ENCODE results near the gene PCID2.

PCID2 gene

GRCh38 chr13:113209759-113210421 lies 1.4 kb upstream of the PCID2 start:
- peak; percentile 75 for DNase-seq (ENCODE audit: low spot score)
- TF ChIP-seq, protein P1, sequence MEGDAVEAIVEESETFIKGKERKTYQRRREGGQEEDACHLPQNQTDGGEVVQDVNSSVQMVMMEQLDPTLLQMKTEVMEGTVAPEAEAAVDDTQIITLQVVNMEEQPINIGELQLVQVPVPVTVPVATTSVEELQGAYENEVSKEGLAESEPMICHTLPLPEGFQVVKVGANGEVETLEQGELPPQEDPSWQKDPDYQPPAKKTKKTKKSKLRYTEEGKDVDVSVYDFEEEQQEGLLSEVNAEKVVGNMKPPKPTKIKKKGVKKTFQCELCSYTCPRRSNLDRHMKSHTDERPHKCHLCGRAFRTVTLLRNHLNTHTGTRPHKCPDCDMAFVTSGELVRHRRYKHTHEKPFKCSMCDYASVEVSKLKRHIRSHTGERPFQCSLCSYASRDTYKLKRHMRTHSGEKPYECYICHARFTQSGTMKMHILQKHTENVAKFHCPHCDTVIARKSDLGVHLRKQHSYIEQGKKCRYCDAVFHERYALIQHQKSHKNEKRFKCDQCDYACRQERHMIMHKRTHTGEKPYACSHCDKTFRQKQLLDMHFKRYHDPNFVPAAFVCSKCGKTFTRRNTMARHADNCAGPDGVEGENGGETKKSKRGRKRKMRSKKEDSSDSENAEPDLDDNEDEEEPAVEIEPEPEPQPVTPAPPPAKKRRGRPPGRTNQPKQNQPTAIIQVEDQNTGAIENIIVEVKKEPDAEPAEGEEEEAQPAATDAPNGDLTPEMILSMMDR (IDR thresholded peaks at IDR 0.05; ENCODE audit: extremely low read depth, insufficient read depth, missing control alignments): peak; percentile 21
- in situ Hi-C loops (cut with MboI; ENCODE audit: low pct_unique_long_range_greater_than_20kb, low sequenced_read_pairs, unreplicated experiment): no loop called here

- TF ChIP-seq, protein P1 (IDR thresholded peaks at IDR 0.05; ENCODE audit: extremely low read depth, insufficient read depth, missing control alignments): no peak
- DNase-seq (ENCODE audit: low spot score): peak; percentile 89
- in situ Hi-C loops (cut with MboI; ENCODE audit: low pct_unique_long_range_greater_than_20kb, low sequenced_read_pairs, unreplicated experiment): no loop called here
Observed at GRCh38 chr13:113209336-113209758, 878 bp upstream of the PCID2 start, which contains the start of gene CUL4A. CUL4A (plus strand) TSS chr13:113209613; CDS start chr13:113209628, 15 bp downstream.

DNA sequence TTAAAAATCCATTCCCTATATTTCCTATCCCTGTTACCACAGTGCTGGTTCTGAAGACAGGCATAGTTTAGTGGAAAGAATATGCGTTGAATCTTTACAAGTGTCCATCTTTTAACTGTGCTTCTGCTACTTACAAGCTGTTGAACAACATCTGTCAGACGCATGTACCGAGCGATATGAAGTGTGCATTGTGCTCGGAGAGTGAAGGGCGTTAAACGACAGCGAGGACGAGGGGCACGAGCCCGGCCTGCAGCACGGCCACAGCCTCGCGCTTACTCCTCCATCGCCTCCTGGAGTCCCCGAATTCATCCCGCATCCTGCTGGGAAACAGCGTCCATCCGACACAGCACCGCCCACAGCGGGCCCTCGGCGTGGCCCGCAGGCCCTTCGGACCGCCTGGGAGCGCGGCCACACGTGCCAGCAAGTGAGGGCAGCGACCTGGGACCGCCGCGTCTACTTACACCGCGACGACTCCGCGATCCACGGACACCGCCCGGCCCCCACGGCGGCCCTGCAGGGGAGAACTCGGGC lies 514 bp downstream of the PCID2 start:
- in situ Hi-C loops (cut with MboI; ENCODE audit: low pct_unique_long_range_greater_than_20kb, low sequenced_read_pairs, unreplicated experiment): no loop called here
- no peak for DNase-seq (ENCODE audit: low spot score)
- TF ChIP-seq, protein P1 (IDR thresholded peaks at IDR 0.05; ENCODE audit: extremely low read depth, insufficient read depth, missing control alignments): no peak

DNA sequence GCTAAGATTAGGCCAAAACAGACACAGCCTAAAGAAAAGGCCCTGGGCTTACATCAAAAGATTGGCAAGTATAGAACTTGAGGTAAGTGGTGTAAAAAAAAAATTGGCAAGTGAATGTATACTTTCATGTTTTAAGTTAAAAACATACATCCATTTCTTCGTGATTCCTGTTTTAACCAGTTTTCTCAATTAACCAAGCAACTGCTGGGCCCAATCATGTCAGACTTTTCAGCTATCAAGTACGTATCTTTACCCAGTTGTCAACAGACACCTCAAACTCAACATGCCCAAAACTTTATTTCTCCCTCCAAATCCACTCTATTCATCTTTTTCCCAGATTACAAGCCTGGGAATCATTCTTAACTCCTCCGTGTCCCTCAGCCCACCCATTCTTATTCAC lies 1.0 kb downstream of the PCID2 start:
- DNase-seq (ENCODE audit: low spot score): no peak
- TF ChIP-seq, protein P1 (IDR thresholded peaks at IDR 0.05; ENCODE audit: extremely low read depth, insufficient read depth, missing control alignments): no peak
- in situ Hi-C loops (cut with MboI; ENCODE audit: low pct_unique_long_range_greater_than_20kb, low sequenced_read_pairs, unreplicated experiment): no loop called here

DNA sequence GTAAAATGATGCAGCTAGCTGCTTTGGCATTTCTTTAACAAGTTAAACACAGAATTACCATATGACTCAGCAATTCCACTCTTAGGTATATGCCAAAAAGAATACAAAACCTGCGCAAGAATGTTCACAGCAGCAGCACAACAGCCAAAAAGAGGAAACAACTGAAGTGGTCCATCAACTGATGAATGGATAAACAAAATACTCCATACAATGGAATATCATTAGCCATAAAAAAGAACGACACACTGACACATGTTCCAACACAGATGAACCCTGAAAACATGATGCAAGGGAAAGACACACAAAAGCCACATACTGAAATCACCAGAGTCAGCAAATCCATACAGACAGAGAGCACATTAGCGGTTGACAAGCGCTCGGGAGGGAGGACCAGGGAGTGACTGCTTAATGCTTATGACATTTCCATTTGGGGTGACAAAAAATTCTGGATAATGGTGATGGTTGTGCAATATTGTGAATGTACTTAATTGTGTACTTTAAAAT lies 3.0 kb downstream of the PCID2 start:
- in situ Hi-C loops (cut with MboI; ENCODE audit: low pct_unique_long_range_greater_than_20kb, low sequenced_read_pairs, unreplicated experiment): no loop called here
- DNase-seq (ENCODE audit: low spot score): no peak
- TF ChIP-seq, protein P1 (IDR thresholded peaks at IDR 0.05; ENCODE audit: extremely low read depth, insufficient read depth, missing control alignments): no peak

DNA sequence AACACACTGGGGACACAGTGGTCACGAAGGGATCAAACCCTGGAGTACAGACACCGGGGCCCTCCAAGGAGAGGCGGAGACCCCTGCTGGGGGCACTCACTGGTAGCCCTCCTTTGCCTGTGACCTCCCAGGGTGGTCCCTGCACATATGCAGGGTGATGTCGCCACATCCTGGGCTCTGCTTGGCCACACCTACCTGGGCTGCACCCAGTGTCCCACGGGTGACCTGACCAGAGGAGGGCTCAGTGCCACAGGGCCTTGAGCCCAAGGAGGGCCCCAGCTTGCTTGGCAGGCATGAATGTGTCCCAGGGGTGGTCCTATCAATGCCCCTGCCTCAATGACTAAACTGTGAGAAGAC lies 4.1 kb downstream of the PCID2 start:
- TF ChIP-seq, protein P1 (IDR thresholded peaks at IDR 0.05; ENCODE audit: extremely low read depth, insufficient read depth, missing control alignments): no peak
- DNase-seq (ENCODE audit: low spot score): no peak
- in situ Hi-C loops (cut with MboI; ENCODE audit: low pct_unique_long_range_greater_than_20kb, low sequenced_read_pairs, unreplicated experiment): no loop called here
